Tibial artery (tissue), 4 donors: ENCODE data around the gene KIAA0513.

ENCODE experiments used
- DNase-seq, 2 donors: peaks; one replicate each; pipeline ENCODE4 v3.0.0-alpha.2; 2019
- H3K27ac ChIP-seq, 2 donors: fragments of 200-600 bp; sonication (generic) in 1 of 2; 1 replicate in 1 of 2; 2 replicates in 1 of 2; pipeline ENCODE4 v1.5.1; 2018 to 2019; ENCODE audit warnings: mild to moderate bottlenecking in 1 of 2
- H3K27me3 ChIP-seq, 2 donors: fragments of 200-600 bp; sonication (generic) in 1 of 2; one replicate each; pipeline versions ENCODE4 v1.5.1 to v1.6.0; 2016 to 2019
- H3K36me3 ChIP-seq, 3 donors: fragments of 200-600 bp; sonication (generic) in 2 of 3; one replicate each; pipeline ENCODE4 v1.5.1; 2016 to 2019; ENCODE audit warnings: mild to moderate bottlenecking in 2 of 3
- H3K4me1 ChIP-seq, 4 donors: fragments of 200-600 bp; sonication (generic) in 2 of 4; 1 replicate in 3 of 4; 2 replicates in 1 of 4; pipeline ENCODE4 v1.5.1; 2016 to 2019
- H3K4me3 ChIP-seq, 2 donors: fragments of 200-600 bp; sonication (generic) in 1 of 2; 1 replicate in 1 of 2; 2 replicates in 1 of 2; pipeline ENCODE4 v1.5.1; 2018 to 2019; ENCODE audit warnings: mild to moderate bottlenecking in 2 of 2
- H3K9me3 ChIP-seq, 3 donors: fragments of 200-600 bp; sonication (generic) in 1 of 3; one replicate each; pipeline ENCODE4 v1.5.1; 2016 to 2019
- CTCF ChIP-seq, 2 experiments: fragments of 200-600 bp in 1 of 2; fragments of 450-650 bp in 1 of 2; IDR thresholded peaks; one replicate each; pipeline ENCODE4 v1.5.1; 2017 to 2019; ENCODE audit warnings: antibody characterized with exemption in 2 of 2, mild to moderate bottlenecking in 1 of 2, moderate library complexity in 1 of 2
- intact Hi-C: fragments of 100-400 bp; cut with DNase I; formaldehyde crosslinking; loops from one replicate; pipeline ENCODE4 v1.15.0; 2023; ENCODE audit warnings: low total_unique reads

The KIAA0513 gene

GRCh38 chr16:85067024-85067423 is 39.4 kb downstream of the KIAA0513 start:
- H3K36me3 ChIP-seq, result peaks cover 0 to 33% (median 26%) of the 10 kb centered on the region in 3 donors
- intact Hi-C loops, result no loop called here
- H3K4me3 ChIP-seq, result no peak overlapping the region
- H3K4me1 ChIP-seq, result no peaks in the 10 kb centered on the region
- no peak for TF ChIP-seq CTCF (IDR thresholded peaks at IDR 0.05)
- DNase-seq, result no peak
- no peaks in the 10 kb centered on the region for H3K9me3 ChIP-seq
- no peaks in the 10 kb centered on the region for H3K27me3 ChIP-seq
- H3K27ac ChIP-seq, result no peak overlapping the region

GRCh38 chr16:85067426-85067825 is 39.8 kb downstream of the KIAA0513 start:
- H3K27me3 ChIP-seq, result no peaks in the 10 kb centered on the region
- no peak overlapping the region for H3K27ac ChIP-seq
- intact Hi-C loops, result no loop called here
- no peaks in the 10 kb centered on the region for H3K4me1 ChIP-seq
- H3K36me3 ChIP-seq, result peaks cover under 1 to 35% (median 26%) of the 10 kb centered on the region in 3 donors
- no peaks in the 10 kb centered on the region for H3K9me3 ChIP-seq
- no peak for DNase-seq
- TF ChIP-seq CTCF (IDR thresholded peaks at IDR 0.05), result no peak
- no peak overlapping the region for H3K4me3 ChIP-seq

GRCh38 chr16:85068746-85069145 is 41.2 kb downstream of the KIAA0513 start:
- no peaks in the 10 kb centered on the region for H3K27me3 ChIP-seq
- no peaks in the 10 kb centered on the region for H3K9me3 ChIP-seq
- H3K4me3 ChIP-seq, result no peak overlapping the region
- H3K36me3 ChIP-seq, result peaks cover 10 to 43% (median 34%) of the 10 kb centered on the region in 3 donors
- no peak for TF ChIP-seq CTCF (IDR thresholded peaks at IDR 0.05)
- intact Hi-C loops, result no loop called here
- no peaks in the 10 kb centered on the region for H3K4me1 ChIP-seq
- no peak overlapping the region for H3K27ac ChIP-seq
- no peak for DNase-seq

GRCh38 chr16:85069171-85069570 is 41.6 kb downstream of the KIAA0513 start:
- H3K36me3 ChIP-seq, result peaks cover 10 to 43% (median 34%) of the 10 kb centered on the region in 3 donors
- H3K4me3 ChIP-seq, result no peak overlapping the region
- no peaks in the 10 kb centered on the region for H3K4me1 ChIP-seq
- no peak overlapping the region for H3K27ac ChIP-seq
- no peak for DNase-seq
- no peaks in the 10 kb centered on the region for H3K9me3 ChIP-seq
- H3K27me3 ChIP-seq, result no peaks in the 10 kb centered on the region
- TF ChIP-seq CTCF (IDR thresholded peaks at IDR 0.05), result no peak
- intact Hi-C loops, result no loop called here

GRCh38 chr16:85072076-85072860 is 44.7 kb downstream of the KIAA0513 start:
- H3K4me1 ChIP-seq, result no peaks in the 10 kb centered on the region
- H3K27me3 ChIP-seq, result no peaks in the 10 kb centered on the region
- H3K27ac ChIP-seq, result no peak overlapping the region
- no peak for DNase-seq
- no peak overlapping the region for H3K4me3 ChIP-seq
- peaks cover 10 to 52% (median 37%) of the 10 kb centered on the region in 3 donors for H3K36me3 ChIP-seq
- no peak for TF ChIP-seq CTCF (IDR thresholded peaks at IDR 0.05)
- no peaks in the 10 kb centered on the region for H3K9me3 ChIP-seq
- intact Hi-C loops, result no loop called here
